DOHH2 (cell line): ENCODE data around the gene CIB1.

ENCODE experiments used
- EZH2phosphoT487 ChIP-seq: fragments of 200-600 bp; sonication (generic); IDR thresholded peaks from 2 replicates; pipeline ENCODE4 v1.6.1; 2017; ENCODE audit warnings: borderline replicate concordance, mild to moderate bottlenecking, antibody characterized with exemption, low read length, moderate library complexity, mixed read lengths
- TF ChIP-seq, protein P1 (sequence below): fragments of 200-600 bp; sonication (generic); IDR thresholded peaks from one replicate; pipeline ENCODE4 v1.5.1; 2014; ENCODE audit warnings: antibody characterized with exemption, mild to moderate bottlenecking, low read depth, low read length; ENCODE audit not compliant: poor library complexity, severe bottlenecking

DNA sequence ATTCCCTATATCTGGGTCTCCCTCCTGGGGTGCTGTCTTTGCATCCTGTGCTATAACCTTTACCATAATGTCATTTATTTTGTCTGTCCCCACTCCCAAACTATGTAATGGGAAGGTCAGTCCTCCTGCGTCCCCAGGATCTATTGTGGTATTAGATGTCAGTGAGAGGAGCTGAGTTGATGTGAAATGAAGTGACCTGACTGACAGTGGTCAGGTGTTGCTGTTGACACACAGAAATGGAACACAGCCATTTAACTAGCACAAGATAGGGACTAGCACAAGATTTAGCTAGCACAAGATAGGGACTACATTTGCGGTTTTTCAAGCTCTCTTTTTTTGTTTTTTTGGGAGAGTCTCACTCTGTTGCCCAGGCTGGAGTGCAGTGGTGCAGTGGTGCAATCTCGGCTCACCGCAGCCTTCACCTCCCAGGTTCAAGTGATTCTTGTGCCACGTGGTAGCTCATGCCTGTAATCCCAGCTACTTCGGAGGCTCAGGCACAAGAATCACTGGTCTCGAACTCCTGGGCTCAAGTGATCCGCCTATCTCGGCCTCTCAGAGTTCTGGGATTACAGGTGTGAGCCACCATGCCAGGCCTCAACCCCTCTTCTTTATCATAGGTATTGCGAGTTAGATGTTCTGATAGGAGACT is 36.9 kb upstream of the CIB1 start:
- TF ChIP-seq, protein P1, sequence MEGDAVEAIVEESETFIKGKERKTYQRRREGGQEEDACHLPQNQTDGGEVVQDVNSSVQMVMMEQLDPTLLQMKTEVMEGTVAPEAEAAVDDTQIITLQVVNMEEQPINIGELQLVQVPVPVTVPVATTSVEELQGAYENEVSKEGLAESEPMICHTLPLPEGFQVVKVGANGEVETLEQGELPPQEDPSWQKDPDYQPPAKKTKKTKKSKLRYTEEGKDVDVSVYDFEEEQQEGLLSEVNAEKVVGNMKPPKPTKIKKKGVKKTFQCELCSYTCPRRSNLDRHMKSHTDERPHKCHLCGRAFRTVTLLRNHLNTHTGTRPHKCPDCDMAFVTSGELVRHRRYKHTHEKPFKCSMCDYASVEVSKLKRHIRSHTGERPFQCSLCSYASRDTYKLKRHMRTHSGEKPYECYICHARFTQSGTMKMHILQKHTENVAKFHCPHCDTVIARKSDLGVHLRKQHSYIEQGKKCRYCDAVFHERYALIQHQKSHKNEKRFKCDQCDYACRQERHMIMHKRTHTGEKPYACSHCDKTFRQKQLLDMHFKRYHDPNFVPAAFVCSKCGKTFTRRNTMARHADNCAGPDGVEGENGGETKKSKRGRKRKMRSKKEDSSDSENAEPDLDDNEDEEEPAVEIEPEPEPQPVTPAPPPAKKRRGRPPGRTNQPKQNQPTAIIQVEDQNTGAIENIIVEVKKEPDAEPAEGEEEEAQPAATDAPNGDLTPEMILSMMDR = no peak
- no peak for TF ChIP-seq EZH2phosphoT487
